Kidney capillary endothelial cell (primary cell): ENCODE data around the gene FREM2.

Experiments
- DNase-seq: peaks from one replicate; pipeline ENCODE4 v3.0.0-alpha.2; 2018; ENCODE audit warnings: low spot score

Gene FREM2

GRCh38 chr13:38898481-38898880 lies 211.6 kb downstream of the FREM2 start:
- no peak for DNase-seq

GRCh38 chr13:38899571-38899970 lies 212.7 kb downstream of the FREM2 start:
- DNase-seq = no peak

- no peak for DNase-seq
These were observed 213.3 kb downstream of the FREM2 start for GRCh38 chr13:38900188-38900587.

- no peak for DNase-seq
These were observed 215.7 kb downstream of the FREM2 start for GRCh38 chr13:38902551-38902950.

- no peak for DNase-seq
These were observed 218.2 kb downstream of the FREM2 start for GRCh38 chr13:38905081-38905480.

GRCh38 chr13:38905861-38906260 lies 219.0 kb downstream of the FREM2 start:
- DNase-seq = no peak

GRCh38 chr13:38908574-38908973 lies 221.7 kb downstream of the FREM2 start:
- no peak for DNase-seq

- no peak for DNase-seq
These were observed 227.2 kb downstream of the FREM2 start for GRCh38 chr13:38914070-38914469.

GRCh38 chr13:38921081-38921480 lies 234.2 kb downstream of the FREM2 start:
- DNase-seq = no peak

- no peak for DNase-seq
These were observed 235.3 kb downstream of the FREM2 start for GRCh38 chr13:38922170-38922569.

- DNase-seq = no peak
These were observed 246.9 kb downstream of the FREM2 start for GRCh38 chr13:38933786-38934185.
